SK-N-SH (cell line): ENCODE measurements around the gene PSMD3. TPM values are rescaled to one million over a fixed set of nuclear protein-coding genes. Genes with fewer than 3 reads are reported as not detected.

ENCODE experiments used
- CTCF ChIA-PET: fragments of 300-600, 350-600 bp; formaldehyde crosslinking; extraction: SDS; loops from one replicate; lab custom pipeline; 2021; lab: Yijun Ruan, JAX
- POLR2A ChIA-PET: fragments of 350-600 bp; sonication (Branson Sonifier 250); formaldehyde crosslinking; extraction: SDS; loops from one replicate; lab custom pipeline; 2020; ENCODE audit warnings: antibody characterized with exemption, inconsistent platforms; lab: Yijun Ruan, JAX
- DNase-seq: peaks from one replicate; pipeline ENCODE4 v3.0.0; 2012
- H2AFZ ChIP-seq: fragments of 200-600 bp; sonication (generic); 2 replicates; pipeline ENCODE4 v1.8.1; 2016; ENCODE audit warnings: antibody characterized with exemption, mild to moderate bottlenecking, low read depth
- H3F3A ChIP-seq: fragments of 200-600 bp; sonication (generic); replicated peaks from 2 replicates; pipeline ENCODE3; 2016; ENCODE audit warnings: antibody characterized with exemption, mild to moderate bottlenecking; ENCODE audit not compliant: insufficient read depth
- H3K27ac ChIP-seq, 2 experiments: fragments of 200-500 bp in 1 of 2; fragments of 200-600 bp in 1 of 2; sonication (Bioruptor generic) in 1 of 2; sonication (generic), shearing (Covaris generic) in 1 of 2; 2 replicates each; pipeline versions ENCODE4 v1.5.1 to v1.6.1; 2014 to 2016; ENCODE audit warnings: low read depth in 2 of 2, inconsistent platforms in 1 of 2, low read length in 1 of 2, mild to moderate bottlenecking in 1 of 2, mixed read lengths in 1 of 2
- H3K27me3 ChIP-seq: fragments of 200-600 bp; sonication (generic), shearing (Covaris generic); 2 replicates; pipeline ENCODE4 v1.6.1; 2016; ENCODE audit warnings: mixed run types; ENCODE audit not compliant: insufficient read depth
- H3K36me3 ChIP-seq, 2 experiments: fragments of 200-500 bp in 1 of 2; fragments of 200-600 bp in 1 of 2; sonication (Bioruptor generic) in 1 of 2; sonication (generic) in 1 of 2; replicated peaks in 1 of 2; 2 replicates each; pipeline versions ENCODE3 to v1.5.1; 2014 to 2016; ENCODE audit warnings: low read length in 1 of 2, mild to moderate bottlenecking in 1 of 2; ENCODE audit not compliant: insufficient read depth in 2 of 2, control insufficient read depth in 1 of 2
- H3K4me1 ChIP-seq, 2 experiments: fragments of 200-500 bp in 1 of 2; fragments of 200-600 bp in 1 of 2; sonication (Bioruptor generic) in 1 of 2; sonication (generic), shearing (Covaris generic) in 1 of 2; 2 replicates each; pipeline versions ENCODE4 v1.5.1 to v1.6.1; 2014 to 2016; ENCODE audit warnings: low read depth in 1 of 2, low read length in 1 of 2, mixed run types in 1 of 2; ENCODE audit not compliant: insufficient read depth in 2 of 2, control insufficient read depth in 1 of 2
- H3K4me2 ChIP-seq: fragments of 200-600 bp; sonication (generic), shearing (Covaris generic); 2 replicates; pipeline ENCODE4 v1.6.1; 2017; ENCODE audit warnings: mixed run types
- H3K4me3 ChIP-seq, 2 experiments: fragments of 200-500 bp in 1 of 2; fragments of 200-600 bp in 1 of 2; sonication (Bioruptor generic) in 1 of 2; sonication (generic), shearing (Covaris generic) in 1 of 2; 2 replicates each; pipeline versions ENCODE4 v1.5.1 to v1.8.1; 2014 to 2016; ENCODE audit warnings: low read depth in 2 of 2, inconsistent platforms in 1 of 2, low read length in 1 of 2, mild to moderate bottlenecking in 1 of 2, mixed read lengths in 1 of 2, moderate library complexity in 1 of 2
- H3K79me2 ChIP-seq: fragments of 200-600 bp; sonication (generic); 2 replicates; pipeline ENCODE4 v1.8.1; 2017; ENCODE audit warnings: mild to moderate bottlenecking; ENCODE audit not compliant: insufficient read depth
- H3K9ac ChIP-seq: fragments of 200-600 bp; sonication (generic); 2 replicates; pipeline ENCODE4 v1.6.1; 2017; ENCODE audit warnings: mixed run types
- H3K9me2 ChIP-seq: fragments of 200-600 bp; sonication (generic); 2 replicates; pipeline ENCODE4 v1.6.1; 2017; ENCODE audit warnings: mixed run types
- H3K9me3 ChIP-seq: fragments of 200-600 bp; sonication (generic); 2 replicates; pipeline ENCODE4 v1.6.1; 2017; ENCODE audit warnings: mixed run types, mild to moderate bottlenecking, moderate library complexity
- H4K20me1 ChIP-seq: fragments of 200-600 bp; sonication (generic); 2 replicates; pipeline ENCODE4 v1.6.1; 2017; ENCODE audit warnings: mild to moderate bottlenecking, mixed run types; ENCODE audit not compliant: insufficient read depth
- CHD2 ChIP-seq: fragments of 150-350 bp; IDR thresholded peaks from 2 replicates; pipeline ENCODE4 v1.6.1; 2018; ENCODE audit warnings: low read length; ENCODE audit not compliant: partially characterized antibody
- CTCF ChIP-seq: fragments of 200-600 bp; sonication (generic); IDR thresholded peaks from 2 replicates; pipeline ENCODE4 v1.6.1; 2017; ENCODE audit warnings: antibody characterized with exemption, mild to moderate bottlenecking, moderate library complexity
- ELF1 ChIP-seq: IDR thresholded peaks from 2 replicates; pipeline ENCODE4 v1.4.0; 2012
- FOXJ3 ChIP-seq: sonication (generic); formaldehyde crosslinking; IDR thresholded peaks from 2 replicates; pipeline ENCODE4 v1.5.1; 2020; ENCODE audit warnings: mild to moderate bottlenecking, missing genetic modification reagents
- FOXM1 ChIP-seq: IDR thresholded peaks from 2 replicates; pipeline ENCODE4 v1.4.0; 2012; ENCODE audit warnings: low read depth, mild to moderate bottlenecking
- GATA2 ChIP-seq: sonication (generic); formaldehyde crosslinking; IDR thresholded peaks from 2 replicates; pipeline ENCODE4 v1.5.0; 2020; ENCODE audit warnings: mild to moderate bottlenecking, missing genetic modification reagents
- IRF3 ChIP-seq: fragments of 150-350 bp; IDR thresholded peaks from 2 replicates; pipeline ENCODE4 v1.6.1; 2016; ENCODE audit warnings: mild to moderate bottlenecking, low read depth, low read length
- MAX ChIP-seq: IDR thresholded peaks from 2 replicates; pipeline ENCODE4 v1.4.0; 2012; ENCODE audit warnings: low read depth
- MEF2A ChIP-seq: IDR thresholded peaks from 2 replicates; pipeline ENCODE4 v1.4.0; 2012; ENCODE audit warnings: low read depth, borderline replicate concordance
- MXI1 ChIP-seq: IDR thresholded peaks from 2 replicates; pipeline ENCODE4 v1.6.1; 2012; ENCODE audit warnings: mild to moderate bottlenecking, low read depth, low read length, improper control_type of control experiment
- NFIC ChIP-seq: IDR thresholded peaks from 2 replicates; pipeline ENCODE4 v1.4.0; 2012; ENCODE audit warnings: borderline replicate concordance
- NRF1 ChIP-seq: IDR thresholded peaks from 2 replicates; pipeline ENCODE4 v1.6.1; 2012; ENCODE audit warnings: low read depth, mild to moderate bottlenecking, low read length
- PBX3 ChIP-seq: IDR thresholded peaks from 2 replicates; pipeline ENCODE4; 2012
- POLR2AphosphoS5 ChIP-seq: IDR thresholded peaks from 2 replicates; pipeline ENCODE4 v1.6.1; 2012; ENCODE audit warnings: low read depth, low read length
- RAD21 ChIP-seq: IDR thresholded peaks from 2 replicates; pipeline ENCODE4 v1.6.1; 2012; ENCODE audit warnings: mild to moderate bottlenecking, low read length
- RFX5 ChIP-seq: IDR thresholded peaks from 2 replicates; pipeline ENCODE4 v1.6.1; 2012; ENCODE audit warnings: mild to moderate bottlenecking, improper control_type of control experiment, low read length
- RXRA ChIP-seq: IDR thresholded peaks from 2 replicates; pipeline ENCODE4 v1.4.0; 2012; ENCODE audit warnings: low read depth, mild to moderate bottlenecking, borderline replicate concordance
- TCF12 ChIP-seq: IDR thresholded peaks from 2 replicates; pipeline ENCODE4 v1.4.0; 2012
- YY1 ChIP-seq: IDR thresholded peaks from 2 replicates; pipeline ENCODE4 v1.4.0; 2012; ENCODE audit warnings: low read depth, mild to moderate bottlenecking
- WGBS: methylation state at CpG from one replicate; pipeline ENCODE4 v1.1.6; 2017; ENCODE audit warnings: low lambda C conversion rate; 5-methylcytosine and 5-hydroxymethylcytosine counted together
- polyA plus RNA-seq, 3 experiments: library from polyadenylated mRNA; depleted of rRNA; stranded (reverse); fragments of >200 nt; gene quantifications; 2 replicates each; pipeline ENCODE4 v1.2.3, GENCODE V29; 2012

Gene PSMD3
- polyA plus RNA-seq, 1 of the 3 experiments (the other 2 are of a cell fraction), result 104 TPM

- Histone ChIP-seq H3K9me3 (no peaks in the 10 kb centered on the region), H3K79me2 (no peaks in the 10 kb centered on the region), H3K4me2 (no peak overlapping the region), H3K4me1 (no peaks in the 10 kb centered on the region; a peak in 1 of 4 replicates), H3K9me2 (no peaks in the 10 kb centered on the region), H3K27ac (no peak overlapping the region), H4K20me1 (no peaks in the 10 kb centered on the region), H3K4me3 (no peak overlapping the region), H3K36me3 (peaks cover 10 to 44% of the 10 kb centered on the region in 2 experiments), H3F3A (no peaks in the 10 kb centered on the region), H2AFZ (no peak overlapping the region), H3K27me3 (no peaks in the 10 kb centered on the region), H3K9ac (no peak overlapping the region)
- WGBS, result 89% methylated on average over 16 of the region's 23 CpGs
- ChIA-PET POLR2A (no interaction called here), CTCF (interaction anchor here (0.8 to 9.5 kb wide), 8 partner anchors 11 to 136 kb away, joined by 3 to 67 read pairs (median 4); partner anchors contain the start of gene CSF3)
- DNase-seq, result no peak
- TF ChIP-seq MAX (no peak), NFIC (no peak), ELF1 (no peak), PBX3 (no peak), RFX5 (no peak), CTCF (no peak), TCF12 (no peak), FOXM1 (no peak)
Measured at GRCh38 chr17:40032322-40033320, 52.0 kb downstream of the PSMD3 start.

- POLR2A ChIA-PET, result no interaction called here
- Histone ChIP-seq H3K36me3 (peaks cover 10 to 44% of the 10 kb centered on the region in 2 experiments), H4K20me1 (no peaks in the 10 kb centered on the region), H3K4me3 (no peak overlapping the region), H3K27ac (no peak overlapping the region), H3K79me2 (no peaks in the 10 kb centered on the region), H3K9ac (no peak overlapping the region), H3F3A (no peaks in the 10 kb centered on the region), H3K27me3 (no peaks in the 10 kb centered on the region), H3K4me2 (no peak overlapping the region), H2AFZ (no peak overlapping the region), H3K9me2 (no peaks in the 10 kb centered on the region), H3K4me1 (no peaks in the 10 kb centered on the region; a peak in 1 of 4 replicates), H3K9me3 (no peaks in the 10 kb centered on the region)
- CTCF ChIA-PET, result interaction anchor here (0.8 to 9.5 kb wide), 7 partner anchors 19 to 135 kb away, joined by 3 to 67 read pairs (median 12); partner anchors contain the start of genes CSF3 and MED24
- no peak for DNase-seq
- 89% methylated on average over 3 of the region's 8 CpGs for WGBS
- TF ChIP-seq CHD2, result no peak
- no peak for TF ChIP-seq MXI1
- TF ChIP-seq RAD21, result no peak
- no peak for TF ChIP-seq NRF1
- TF ChIP-seq MEF2A, result no peak
- no peak for TF ChIP-seq RXRA
- no peak for TF ChIP-seq ELF1
- TF ChIP-seq YY1, result no peak
- no peak for TF ChIP-seq IRF3
- TF ChIP-seq MAX, result no peak
- no peak for TF ChIP-seq FOXJ3
- no peak for TF ChIP-seq GATA2 (CRISPR knock-in tag)
- TF ChIP-seq CTCF, result no peak
- TF ChIP-seq POLR2AphosphoS5, result no peak
Measured at GRCh38 chr17:40033339-40033738, 52.7 kb downstream of the PSMD3 start.
